HEK293T (cell line): ENCODE results near the gene SQSTM1.

Source experiments
- FOXK2 ChIP-seq: fragments of 450-650 bp; IDR thresholded peaks from 2 replicates; pipeline ENCODE4 v1.6.1; 2016; ENCODE audit warnings: mild to moderate bottlenecking
- FOXM1 ChIP-seq: fragments of 450-650 bp; IDR thresholded peaks from 2 replicates; pipeline ENCODE4 v1.6.1; 2017; ENCODE audit warnings: mild to moderate bottlenecking, borderline replicate concordance
- L3MBTL2 ChIP-seq: fragments of 450-650 bp; conservative IDR thresholded peaks from 2 replicates; pipeline ENCODE4 v1.6.1; 2016; ENCODE audit warnings: mild to moderate bottlenecking
- SP1 ChIP-seq: fragments of 450-650 bp; IDR thresholded peaks from 2 replicates; pipeline ENCODE4 v1.6.1; 2017
- SUZ12 ChIP-seq: fragments of 450-650 bp; IDR thresholded peaks from 2 replicates; pipeline ENCODE4 v1.6.1; 2016; ENCODE audit warnings: mild to moderate bottlenecking

DNA sequence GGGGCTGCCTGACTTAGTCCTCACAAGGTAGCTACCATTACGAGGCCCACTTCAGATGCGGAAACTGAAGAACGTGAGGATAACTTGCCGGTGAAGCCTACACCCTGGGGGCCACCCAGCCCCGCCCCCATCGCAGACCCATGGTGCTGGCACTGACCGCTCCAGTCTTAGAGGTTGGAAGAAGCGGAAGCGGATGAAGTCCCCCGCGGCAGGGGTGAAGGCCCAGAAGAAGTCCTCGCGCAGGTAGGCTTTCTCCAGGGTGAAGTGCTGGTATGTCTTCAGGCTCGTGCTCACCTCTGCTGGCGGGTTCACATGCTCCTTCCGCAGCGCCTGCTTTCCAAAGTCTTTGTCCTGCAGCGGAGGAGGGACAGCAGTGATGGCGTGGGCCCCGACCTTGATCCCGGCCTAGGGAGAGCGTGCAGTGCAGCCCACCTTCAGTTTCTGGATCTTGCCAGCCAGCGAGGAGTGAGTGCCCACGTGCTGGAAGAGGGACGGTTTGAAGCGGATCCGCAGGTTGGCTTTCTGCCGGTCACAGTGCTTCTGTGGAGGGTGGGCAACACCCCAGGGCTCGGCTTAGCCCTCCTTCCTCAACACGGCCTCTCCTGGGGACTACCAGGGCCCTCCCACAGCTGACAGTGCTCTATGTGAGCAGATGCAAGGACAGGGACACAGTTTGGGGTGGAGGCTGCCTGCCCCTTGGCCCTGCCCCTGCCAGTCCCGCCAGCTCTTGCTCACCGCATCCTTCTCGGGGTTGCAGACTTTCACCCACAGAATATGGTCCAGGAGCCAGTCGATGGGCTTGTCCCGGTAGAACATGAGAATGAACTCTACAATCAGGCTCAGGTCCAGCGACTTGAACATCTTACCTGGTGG lies 21.7 kb upstream of the SQSTM1 start:
- TF ChIP-seq SUZ12 (no peak), L3MBTL2 (no peak), FOXM1 (no peak), FOXK2 (no peak), SP1 (no peak)
